ENCODE measurements around the gene TXNL1.

GRCh38 chr18:56550121-56550520 is 88.3 kb downstream of the TXNL1 start:
- TF ChIP-seq EZH2 (IDR thresholded peaks at IDR 0.05; ENCODE audit: insufficient read depth, poor library complexity, severe bottlenecking) (no peak), EZH2phosphoT487 (IDR thresholded peaks at IDR 0.05; ENCODE audit: insufficient read depth, low read depth) (no peak)
